HepG2 (cell line): Measurements from ENCODE around the gene C16orf89. TPM values are rescaled to one million over a fixed set of nuclear protein-coding genes. Genes with fewer than 3 reads are reported as not detected.

Experiments used
- ESRRA ChIP-seq: sonication (generic); formaldehyde crosslinking; IDR thresholded peaks from 2 replicates; pipeline ENCODE4 v1.5.1; 2020; ENCODE audit warnings: mild to moderate bottlenecking, low read depth, missing genetic modification reagents
- FOXJ3 ChIP-seq: sonication (generic); formaldehyde crosslinking; IDR thresholded peaks from 2 replicates; pipeline ENCODE4 v1.4.0; 2020; ENCODE audit warnings: missing genetic modification reagents, mild to moderate bottlenecking, borderline replicate concordance
- GTF2F1 ChIP-seq: fragments of 150-350 bp; IDR thresholded peaks from 2 replicates; pipeline ENCODE4 v1.6.1; 2014; ENCODE audit warnings: low read length
- HNRNPLL ChIP-seq: fragments of 200-400 bp; formaldehyde crosslinking; IDR thresholded peaks from 2 replicates; pipeline ENCODE4 v1.6.1; 2017; ENCODE audit warnings: mild to moderate bottlenecking, low read depth, low read length; ENCODE audit not compliant: poor library complexity, severe bottlenecking
- KDM6A ChIP-seq: IDR thresholded peaks from 2 replicates; pipeline ENCODE4 v1.6.1; 2016; ENCODE audit warnings: low read depth
- MEIS1 ChIP-seq: sonication (generic); formaldehyde crosslinking; IDR thresholded peaks from 2 replicates; pipeline ENCODE4 v1.9.0; 2021; ENCODE audit warnings: mild to moderate bottlenecking, missing genetic modification reagents, moderate library complexity, borderline replicate concordance
- RFXANK ChIP-seq: IDR thresholded peaks from 2 replicates; pipeline ENCODE4 v1.6.1; 2016
- SP2 ChIP-seq: sonication (generic); formaldehyde crosslinking; IDR thresholded peaks from 2 replicates; pipeline ENCODE4 v1.5.1; 2020; ENCODE audit warnings: mild to moderate bottlenecking, missing genetic modification reagents
- TRIM24 ChIP-seq: sonication (generic); formaldehyde crosslinking; IDR thresholded peaks from 2 replicates; pipeline ENCODE4 v1.8.0; 2022; ENCODE audit warnings: mild to moderate bottlenecking, missing genetic modification reagents
- ZC3H13 ChIP-seq: sonication (generic); formaldehyde crosslinking; IDR thresholded peaks from 2 replicates; pipeline ENCODE4 v1.8.1; 2023; ENCODE audit warnings: mild to moderate bottlenecking, missing genetic modification reagents, moderate library complexity
- ZFP1 ChIP-seq: IDR thresholded peaks from 2 replicates; pipeline ENCODE4 v1.6.1; 2016
- ZFY ChIP-seq: sonication (generic); formaldehyde crosslinking; IDR thresholded peaks from 2 replicates; pipeline ENCODE4 v1.4.0; 2020; ENCODE audit warnings: missing genetic modification reagents
- ZNF263 ChIP-seq: sonication (generic); formaldehyde crosslinking; IDR thresholded peaks from 2 replicates; pipeline ENCODE4 v1.4.0; 2020; ENCODE audit warnings: missing genetic modification reagents
- ZNF280D ChIP-seq: sonication (generic); formaldehyde crosslinking; IDR thresholded peaks from 2 replicates; pipeline ENCODE4 v1.5.1; 2020; ENCODE audit warnings: mild to moderate bottlenecking, missing genetic modification reagents
- ZNF574 ChIP-seq: sonication (generic); formaldehyde crosslinking; IDR thresholded peaks from 2 replicates; pipeline ENCODE4 v1.4.0; 2020; ENCODE audit warnings: missing genetic modification reagents
- ZNF580 ChIP-seq: IDR thresholded peaks from 2 replicates; pipeline ENCODE4 v1.6.1; 2016; ENCODE audit warnings: low read depth, borderline replicate concordance
- ZNF639 ChIP-seq: conservative IDR thresholded peaks from 2 replicates; pipeline ENCODE4 v1.6.1; 2018; ENCODE audit warnings: missing genetic modification reagents
- ZNF660 ChIP-seq: sonication (generic); formaldehyde crosslinking; IDR thresholded peaks from 2 replicates; pipeline ENCODE4 v1.5.1; 2020; ENCODE audit warnings: mild to moderate bottlenecking, low read depth, missing genetic modification reagents, borderline replicate concordance
- polyA plus RNA-seq, 8 experiments: library from polyadenylated mRNA; depleted of rRNA in 3 of 8; stranded (reverse) in 7 of 8; unstranded in 1 of 8; fragments of >200 nt; fragmentation: Illumina TruSeq in 4 of 8; extraction: Trizol in 4 of 8; gene quantifications; 2 replicates each; pipeline versions ENCODE4 v1.2.1 to v1.2.3, GENCODE V29; 2011 to 2016; ENCODE audit warnings: low read depth in 4 of 8, missing spikeins in 1 of 8, mixed read lengths in 1 of 8; ENCODE audit not compliant: insufficient read depth in 1 of 8
- total RNA-seq, 5 experiments: library from RNA; depleted of rRNA; stranded (reverse); fragments of >200 nt; fragmentation: Illumina TruSeq; extraction: Trizol; gene quantifications; 2 replicates each; pipeline ENCODE4 v1.2.3, GENCODE V29; 2016; ENCODE audit warnings: low read depth in 1 of 5
- TF ChIP-seq, protein P1 (sequence below): sonication (generic); formaldehyde crosslinking; IDR thresholded peaks from 2 replicates; pipeline ENCODE4 v1.9.0; 2021; ENCODE audit warnings: missing genetic modification reagents, borderline replicate concordance
- TF ChIP-seq, protein P2 (sequence below): sonication (generic); formaldehyde crosslinking; IDR thresholded peaks from 2 replicates; pipeline ENCODE4 v1.5.0; 2020; ENCODE audit warnings: mild to moderate bottlenecking, low read depth, missing genetic modification reagents, borderline replicate concordance

The C16orf89 gene
- total and polyA plus RNA-seq, 2 of the 13 experiments (the other 11 are each of a cell fraction or from before 2014, with no cell fraction given): 1.9 to 3.4 TPM

GRCh38 chr16:5033256-5034166 is 32.2 kb downstream of the C16orf89 start, which contains the start of gene NAGPA (continued):
- TF ChIP-seq, protein P1, sequence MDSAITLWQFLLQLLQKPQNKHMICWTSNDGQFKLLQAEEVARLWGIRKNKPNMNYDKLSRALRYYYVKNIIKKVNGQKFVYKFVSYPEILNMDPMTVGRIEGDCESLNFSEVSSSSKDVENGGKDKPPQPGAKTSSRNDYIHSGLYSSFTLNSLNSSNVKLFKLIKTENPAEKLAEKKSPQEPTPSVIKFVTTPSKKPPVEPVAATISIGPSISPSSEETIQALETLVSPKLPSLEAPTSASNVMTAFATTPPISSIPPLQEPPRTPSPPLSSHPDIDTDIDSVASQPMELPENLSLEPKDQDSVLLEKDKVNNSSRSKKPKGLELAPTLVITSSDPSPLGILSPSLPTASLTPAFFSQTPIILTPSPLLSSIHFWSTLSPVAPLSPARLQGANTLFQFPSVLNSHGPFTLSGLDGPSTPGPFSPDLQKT (CRISPR knock-in tag): no peak; the same call in 1 of the 2 replicates
- peak; percentile 76 for TF ChIP-seq FOXJ3
- TF ChIP-seq SP2 (CRISPR knock-in tag): 0 out of 2 replicates have a peak, but pooled peaks have one; percentile 40
- TF ChIP-seq ESRRA (CRISPR knock-in tag): no peak
- peak; percentile 39; the same call in 1 of the 2 replicates for TF ChIP-seq GTF2F1
- peak; percentile 90 for TF ChIP-seq ZNF280D (CRISPR knock-in tag)
- TF ChIP-seq ZC3H13: peak; percentile 90
- no peak for TF ChIP-seq ZNF660 (CRISPR knock-in tag)
- TF ChIP-seq, protein P2, sequence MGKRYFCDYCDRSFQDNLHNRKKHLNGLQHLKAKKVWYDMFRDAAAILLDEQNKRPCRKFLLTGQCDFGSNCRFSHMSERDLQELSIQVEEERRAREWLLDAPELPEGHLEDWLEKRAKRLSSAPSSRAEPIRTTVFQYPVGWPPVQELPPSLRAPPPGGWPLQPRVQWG: 0 out of 2 replicates have a peak, but pooled peaks have one; percentile 80
- TF ChIP-seq TRIM24 (CRISPR knock-in tag): peak; percentile 39; the same call in 1 of the 2 replicates
- TF ChIP-seq HNRNPLL: peak; percentile 91
- TF ChIP-seq ZNF263 (CRISPR knock-in tag): peak; percentile 77; the same call in 1 of the 2 replicates
- peak; percentile 96 for TF ChIP-seq ZNF574 (CRISPR knock-in tag)
- no peak for TF ChIP-seq KDM6A
- peak; percentile 90 for TF ChIP-seq ZNF639 (CRISPR knock-in tag)
- peak; percentile 96 for TF ChIP-seq ZFY (CRISPR knock-in tag)
- TF ChIP-seq RFXANK: peak; percentile 92; the same call in 1 of the 2 replicates
- TF ChIP-seq ZFP1 (CRISPR knock-in tag): peak; percentile 77
- no peak for TF ChIP-seq MEIS1 (CRISPR knock-in tag)
- TF ChIP-seq ZNF580 (CRISPR knock-in tag): peak; percentile 96; the same call in 1 of the 2 replicates
